RPMI8226 (cell line): ENCODE measurements around the gene UTP4.
"Not testable (repeated sequence)": the region's sequence is repeated elsewhere in the genome, so short reads cannot be mapped to it uniquely, and the experiment has no call there.

Experiments used
- DNase-seq: peaks from one replicate; pipeline ENCODE4 v3.0.0-alpha.2; 2015

UTP4 gene

DNA sequence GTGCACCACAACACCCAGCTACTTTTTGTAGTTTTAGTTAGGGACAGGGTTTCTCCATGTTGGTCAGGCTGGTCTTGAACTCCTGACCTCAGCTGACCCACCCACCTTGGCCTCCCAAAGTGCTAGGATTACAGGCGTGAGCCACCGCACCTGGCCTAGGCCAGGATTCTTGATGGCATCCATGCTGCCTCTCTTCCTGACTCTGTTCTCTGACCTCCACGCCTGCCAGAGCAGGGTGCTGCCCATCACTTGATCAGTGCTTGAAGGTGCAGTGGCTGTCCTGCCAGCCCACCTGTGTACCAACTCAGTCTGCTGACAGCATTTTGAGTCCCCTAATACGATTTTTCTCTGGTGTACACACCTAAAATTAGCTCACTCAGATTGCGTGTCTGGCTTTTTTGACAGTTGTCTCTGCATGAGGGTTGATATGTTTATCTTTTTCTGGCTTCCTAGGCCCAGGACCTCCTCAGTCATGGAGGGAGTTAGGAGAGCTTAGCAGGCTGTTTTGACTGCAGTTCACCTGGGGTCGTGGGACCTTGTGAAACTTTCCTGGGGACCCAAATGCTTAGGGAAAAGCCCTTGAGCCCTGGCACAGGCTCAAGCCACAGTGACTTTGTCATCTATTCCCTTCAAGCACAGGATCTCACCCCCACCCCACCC, 21.1 kb upstream of the UTP4 start:
- no peak for DNase-seq

DNA sequence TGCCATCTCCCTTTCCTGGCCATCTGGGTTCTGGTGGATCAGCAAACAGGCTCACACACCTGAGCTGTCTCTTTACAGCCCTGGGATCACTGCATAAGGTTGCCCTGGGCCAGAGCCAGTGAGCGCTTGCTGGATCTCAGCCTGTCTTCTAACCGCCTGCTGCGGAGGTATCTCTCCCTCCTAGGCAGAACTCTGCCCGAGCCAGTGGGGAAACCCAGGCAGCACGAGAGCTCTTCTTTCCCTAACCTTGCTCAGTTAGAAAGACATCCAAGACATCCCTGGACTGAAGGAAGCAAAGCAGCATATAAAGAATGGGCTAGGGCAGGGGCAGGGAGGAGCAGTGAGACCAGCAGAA, 20.6 kb upstream of the UTP4 start:
- no peak for DNase-seq

DNA sequence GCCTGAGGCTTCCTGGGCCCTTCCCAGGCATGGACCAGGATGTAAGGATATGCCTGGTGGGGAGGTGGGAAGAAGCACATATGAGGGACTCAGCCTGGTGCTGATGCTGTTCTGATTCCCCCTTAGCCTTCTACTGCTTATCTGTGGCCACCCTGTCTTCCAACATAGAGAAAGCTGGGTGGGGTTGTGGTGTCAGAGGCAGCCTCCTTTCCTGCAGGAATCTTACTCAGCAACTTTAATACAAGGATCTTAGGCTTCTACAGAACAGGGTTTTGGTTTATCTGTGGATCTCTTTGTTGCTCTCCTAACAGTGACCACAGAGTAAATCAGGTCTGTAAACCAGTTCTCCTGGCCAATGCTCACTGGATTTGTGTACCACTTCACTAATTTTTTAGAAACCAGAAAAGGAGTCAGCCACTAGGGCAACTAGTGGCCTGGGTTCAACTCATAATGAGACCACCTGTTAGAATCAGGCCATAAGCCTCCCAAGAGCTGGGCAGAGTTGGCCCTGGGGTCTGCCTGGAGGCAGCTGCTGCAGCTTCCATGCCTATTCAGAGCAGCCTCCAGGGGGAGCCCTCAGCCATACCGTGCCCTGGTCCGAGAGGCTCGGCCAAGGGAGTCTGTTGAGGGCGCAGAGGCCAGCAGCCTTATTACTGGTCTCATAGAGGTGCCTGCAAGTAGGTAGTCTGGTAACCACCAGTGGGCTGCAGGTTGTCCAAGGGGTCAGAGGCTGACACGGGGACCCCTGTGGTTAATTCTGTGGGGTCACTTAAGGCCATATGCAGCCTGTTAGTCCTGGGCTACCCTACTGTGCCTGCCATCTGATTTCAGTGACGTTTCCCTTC, 19.9 kb upstream of the UTP4 start:
- DNase-seq, result peak; percentile 76

DNA sequence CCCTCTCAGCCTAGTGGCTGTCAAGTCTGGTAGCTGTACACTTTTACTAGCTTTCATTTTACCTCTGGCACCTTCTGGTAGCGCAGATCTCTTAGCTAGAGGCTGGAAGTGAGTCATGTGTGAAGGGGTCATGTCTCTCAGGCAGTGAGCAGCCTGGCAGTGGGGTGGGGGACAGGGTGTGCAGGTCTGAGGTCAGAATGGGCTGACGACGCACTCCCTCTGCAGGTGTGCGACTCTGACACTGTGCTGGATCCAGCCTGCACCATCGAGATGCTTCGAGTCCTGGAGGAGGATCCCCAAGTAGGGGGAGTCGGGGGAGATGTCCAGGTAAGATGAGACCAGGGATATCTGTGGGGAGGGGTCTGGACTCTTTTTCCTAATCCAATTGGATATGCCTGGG, 19.2 kb upstream of the UTP4 start:
- no peak for DNase-seq

DNA sequence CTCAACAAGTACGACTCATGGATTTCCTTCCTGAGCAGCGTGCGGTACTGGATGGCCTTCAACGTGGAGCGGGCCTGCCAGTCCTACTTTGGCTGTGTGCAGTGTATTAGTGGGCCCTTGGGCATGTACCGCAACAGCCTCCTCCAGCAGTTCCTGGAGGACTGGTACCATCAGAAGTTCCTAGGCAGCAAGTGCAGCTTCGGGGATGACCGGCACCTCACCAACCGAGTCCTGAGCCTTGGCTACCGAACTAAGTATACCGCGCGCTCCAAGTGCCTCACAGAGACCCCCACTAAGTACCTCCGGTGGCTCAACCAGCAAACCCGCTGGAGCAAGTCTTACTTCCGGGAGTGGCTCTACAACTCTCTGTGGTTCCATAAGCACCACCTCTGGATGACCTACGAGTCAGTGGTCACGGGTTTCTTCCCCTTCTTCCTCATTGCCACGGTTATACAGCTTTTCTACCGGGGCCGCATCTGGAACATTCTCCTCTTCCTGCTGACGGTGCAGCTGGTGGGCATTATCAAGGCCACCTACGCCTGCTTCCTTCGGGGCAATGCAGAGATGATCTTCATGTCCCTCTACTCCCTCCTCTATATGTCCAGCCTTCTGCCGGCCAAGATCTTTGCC, 18.0 kb upstream of the UTP4 start:
- no peak for DNase-seq

DNA sequence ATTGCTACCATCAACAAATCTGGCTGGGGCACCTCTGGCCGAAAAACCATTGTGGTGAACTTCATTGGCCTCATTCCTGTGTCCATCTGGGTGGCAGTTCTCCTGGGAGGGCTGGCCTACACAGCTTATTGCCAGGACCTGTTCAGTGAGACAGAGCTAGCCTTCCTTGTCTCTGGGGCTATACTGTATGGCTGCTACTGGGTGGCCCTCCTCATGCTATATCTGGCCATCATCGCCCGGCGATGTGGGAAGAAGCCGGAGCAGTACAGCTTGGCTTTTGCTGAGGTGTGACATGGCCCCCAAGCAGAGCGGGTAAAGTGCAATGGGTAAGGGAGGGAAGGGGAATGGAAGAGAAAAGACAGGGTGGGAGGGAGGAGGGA, 17.5 kb upstream of the UTP4 start:
- DNase-seq, result no peak

DNA sequence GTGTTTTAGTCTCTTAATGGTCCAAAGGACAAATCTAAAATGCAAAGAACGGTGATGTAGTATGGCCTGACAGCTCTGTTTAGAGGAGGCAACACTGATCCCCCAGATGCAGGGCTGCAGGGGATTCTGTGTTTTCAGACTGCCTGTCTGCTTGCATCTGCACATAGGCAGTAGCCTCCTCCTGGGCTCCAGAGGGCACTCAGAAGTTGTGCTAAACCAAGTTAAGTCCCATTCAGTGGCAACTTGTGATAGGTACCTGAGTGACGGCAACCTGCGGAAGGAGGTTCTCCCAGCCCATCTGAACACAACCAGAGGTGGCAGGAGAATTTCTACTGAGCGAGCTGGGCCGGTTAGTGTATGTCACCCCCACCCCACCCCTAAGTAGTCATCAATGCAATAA, 17.1 kb upstream of the UTP4 start:
- DNase-seq, result no peak

DNA sequence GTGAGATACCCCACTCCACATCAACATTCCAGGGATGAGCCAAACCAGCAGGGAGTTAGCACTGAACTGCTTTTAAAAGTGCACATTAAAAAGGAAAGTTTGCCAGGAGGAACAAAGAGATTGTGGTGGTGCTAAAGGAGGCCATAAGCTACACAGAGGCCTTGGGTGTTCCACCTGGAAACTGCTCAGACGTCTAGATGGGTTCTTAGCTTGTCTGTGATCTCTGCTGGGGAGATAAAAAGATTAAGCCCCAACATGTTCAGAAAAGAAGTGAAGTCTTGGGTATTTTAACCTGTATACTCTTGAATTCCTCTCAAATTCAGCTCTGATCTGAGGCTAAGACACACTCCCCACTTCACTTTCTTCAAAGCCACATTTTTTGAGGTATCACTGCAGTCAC, 16.6 kb upstream of the UTP4 start:
- no peak for DNase-seq

DNA sequence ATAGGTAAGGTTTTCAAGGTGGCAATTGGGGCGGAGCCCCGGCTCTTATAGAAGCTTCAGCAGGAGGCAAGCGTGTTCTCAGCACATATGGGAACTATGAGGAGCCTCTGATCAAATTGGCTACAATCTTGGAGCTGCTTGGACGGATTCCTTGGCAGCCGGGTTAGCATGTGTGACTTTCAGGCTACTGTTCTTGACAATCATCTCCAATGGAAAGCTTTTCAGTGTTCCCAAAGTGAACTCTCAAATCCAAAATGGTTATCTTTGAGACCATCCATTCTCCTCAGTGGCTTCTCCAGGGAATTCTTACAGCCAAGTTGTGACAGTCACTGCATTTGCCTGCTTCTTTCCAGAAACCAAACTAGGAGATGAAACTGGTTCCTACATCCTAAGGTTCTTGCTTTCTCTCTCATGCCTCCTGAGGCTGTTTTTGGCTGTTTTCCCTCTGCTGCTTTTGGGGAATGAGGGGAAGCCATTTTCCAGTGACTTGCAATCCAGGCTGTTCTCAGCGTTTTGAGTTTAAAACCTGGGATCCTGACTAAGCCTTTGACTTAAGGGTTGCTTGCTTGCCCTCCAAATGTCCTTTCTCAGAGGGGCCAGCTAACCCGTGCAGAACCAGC, 16.1 kb upstream of the UTP4 start:
- no peak for DNase-seq

DNA sequence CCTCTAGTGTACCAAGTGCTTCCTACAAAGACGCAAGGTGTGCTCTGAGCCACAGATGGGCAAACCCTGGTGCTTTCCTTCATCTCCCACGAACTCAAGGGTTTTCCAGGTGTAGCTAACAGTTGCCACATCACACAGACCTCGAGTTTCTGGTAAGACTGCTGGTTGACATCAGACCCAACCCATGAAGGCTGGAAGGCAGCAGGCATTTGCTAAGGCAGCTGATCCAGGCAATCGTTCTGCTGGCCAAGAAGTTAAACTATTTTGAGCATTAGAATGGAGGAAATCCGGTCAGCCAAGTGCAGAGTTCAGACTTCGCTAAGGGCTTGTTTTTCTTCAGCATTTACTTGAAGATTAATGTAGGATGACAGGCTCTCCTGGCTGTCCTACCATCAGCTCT, 15.5 kb upstream of the UTP4 start:
- DNase-seq, result no peak

DNA sequence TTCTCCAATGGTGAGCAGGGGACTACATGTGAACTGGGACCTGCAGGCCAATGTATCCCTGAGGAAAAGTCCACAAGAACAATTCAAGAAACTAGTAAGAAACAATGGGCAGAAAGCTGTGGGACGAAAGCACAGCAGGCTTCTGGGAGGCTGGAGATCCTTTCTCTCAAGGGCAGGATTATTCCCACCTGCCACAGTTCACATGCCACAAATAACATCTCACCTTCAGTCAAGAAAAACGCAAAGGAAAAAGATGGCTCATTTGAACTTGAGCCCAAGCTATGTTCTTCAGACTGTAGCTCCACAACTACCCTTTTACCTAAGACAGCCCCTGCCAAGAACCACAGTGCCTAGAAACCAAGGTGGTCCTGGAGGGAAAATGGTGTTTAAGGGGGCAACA, 14.0 kb upstream of the UTP4 start:
- DNase-seq, result no peak

DNA sequence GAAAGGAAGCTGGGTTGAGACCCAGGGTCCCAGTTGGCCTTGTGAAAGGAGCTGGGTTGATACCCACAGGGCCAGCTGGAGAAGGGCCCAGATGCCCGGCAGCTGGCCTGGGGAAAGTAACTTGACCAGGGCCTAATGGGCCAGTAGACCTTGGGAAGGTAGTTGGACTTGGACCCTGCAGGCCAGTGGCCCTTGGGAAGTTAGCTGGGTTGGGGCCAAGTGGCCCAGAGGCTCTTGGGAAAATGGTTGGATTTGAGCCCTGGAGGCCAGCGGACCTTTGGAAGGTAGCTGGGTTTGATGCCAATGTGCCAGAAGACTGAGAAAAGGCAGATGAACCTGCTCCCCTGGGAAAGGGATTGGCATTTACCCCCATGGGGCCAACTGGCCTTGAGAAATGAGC, 13.5 kb upstream of the UTP4 start:
- DNase-seq, result no peak

DNA sequence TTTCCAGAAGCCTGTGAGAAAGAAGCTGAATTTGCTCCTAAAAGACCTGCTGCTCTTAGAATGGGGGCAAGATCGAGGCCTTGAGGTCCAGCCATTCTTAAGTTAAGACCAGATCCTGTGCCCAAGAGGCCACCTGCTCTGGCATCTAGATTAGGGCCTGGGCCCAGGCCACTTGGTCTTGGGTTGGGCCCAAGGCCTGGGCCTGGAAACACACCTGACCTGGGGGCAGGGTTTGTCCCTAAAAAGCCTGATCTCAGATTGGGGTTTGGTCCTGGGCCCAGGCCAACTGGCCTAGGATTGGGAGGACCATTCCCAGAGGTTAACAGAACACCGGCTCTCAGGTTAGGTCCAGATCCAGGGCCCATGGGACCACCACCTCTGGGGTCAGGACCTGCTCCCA, 12.9 kb upstream of the UTP4 start:
- no peak for DNase-seq

DNA sequence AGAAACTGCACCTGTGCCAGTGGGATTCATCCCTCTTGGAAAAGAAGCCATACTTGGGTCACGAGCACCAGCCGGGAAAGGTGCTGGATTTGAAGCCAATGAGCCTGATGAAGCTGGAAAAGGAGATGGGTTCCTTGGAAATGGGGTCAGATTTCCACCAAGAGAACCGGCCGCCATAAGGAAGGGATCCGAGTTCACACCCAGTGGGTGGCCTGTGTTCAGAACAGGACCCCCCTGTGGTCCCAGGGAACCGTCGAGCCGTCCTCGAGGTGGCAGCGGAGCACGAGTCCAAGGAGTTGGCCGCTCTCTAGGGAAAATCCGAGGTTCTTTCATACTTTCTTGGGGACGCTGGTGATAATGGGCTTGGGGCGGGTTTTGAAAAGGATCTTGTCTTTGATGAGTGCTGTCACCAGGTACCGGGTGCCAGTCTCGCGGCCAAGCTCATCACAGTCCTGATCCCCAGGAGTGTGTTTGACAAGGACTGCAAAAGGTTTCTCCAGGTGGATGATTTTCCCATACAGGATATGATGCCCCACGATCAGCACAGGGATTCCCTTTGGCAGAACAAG, 12.3 kb upstream of the UTP4 start:
- no peak for DNase-seq

DNA sequence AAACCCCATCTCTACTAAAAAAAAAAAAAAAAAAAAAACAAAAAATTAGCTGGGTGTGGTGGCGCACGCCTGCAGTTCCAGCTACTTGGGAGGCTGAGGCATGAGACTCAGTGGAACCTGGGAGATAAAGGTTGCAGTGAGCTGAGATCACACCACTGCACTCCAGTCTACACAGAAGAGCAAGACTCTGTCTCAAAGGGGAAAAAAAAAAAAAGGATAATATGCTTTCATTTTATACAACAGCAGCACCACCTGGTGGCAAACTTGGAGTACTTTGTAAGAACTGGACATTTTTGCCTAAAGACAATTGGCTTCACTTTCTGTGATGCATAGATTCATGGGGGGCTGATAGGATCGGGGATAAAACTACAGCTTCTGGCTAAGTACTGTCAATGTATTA, 8.5 kb upstream of the UTP4 start:
- peak; percentile 81 for DNase-seq

DNA sequence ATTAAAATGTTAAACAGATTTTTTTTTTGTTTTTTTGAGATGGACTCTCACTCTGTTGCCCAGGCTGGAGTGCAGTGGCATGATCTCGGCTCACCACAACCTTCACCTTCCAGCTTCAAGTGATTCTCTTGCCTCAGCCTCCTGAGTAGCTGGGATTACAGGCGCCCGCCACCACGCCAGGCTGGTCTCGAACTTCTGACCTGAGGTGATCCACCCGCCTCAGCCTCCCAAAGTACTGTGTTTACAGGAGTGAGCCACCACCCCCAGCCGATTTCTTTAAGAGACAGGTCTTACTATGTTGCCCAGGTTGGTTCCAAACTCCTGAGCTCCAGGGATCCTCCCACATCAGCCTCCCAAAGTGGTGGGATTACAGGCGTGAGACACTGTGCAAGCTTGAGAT, 8.0 kb upstream of the UTP4 start:
- DNase-seq, result not testable (repeated sequence)

DNA sequence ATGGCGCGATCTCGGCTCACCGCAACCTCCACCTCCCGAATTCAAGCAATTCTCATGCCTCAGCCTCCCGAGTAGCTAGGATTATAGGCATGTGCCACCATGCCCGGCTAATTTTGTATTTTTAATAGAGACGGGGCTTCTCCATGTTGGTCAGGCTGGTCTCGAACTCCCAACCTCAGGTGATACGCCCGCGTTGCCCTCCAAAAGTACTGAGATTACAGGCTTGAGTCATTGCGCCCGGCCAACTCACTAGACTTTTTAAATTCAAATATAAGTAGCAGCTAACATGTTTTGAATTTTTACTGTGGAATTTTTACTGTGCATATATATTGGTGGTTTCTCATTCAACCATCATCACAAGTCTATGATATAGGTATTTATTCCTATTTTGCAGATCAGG, 7.5 kb upstream of the UTP4 start:
- DNase-seq, result not testable (repeated sequence)

DNA sequence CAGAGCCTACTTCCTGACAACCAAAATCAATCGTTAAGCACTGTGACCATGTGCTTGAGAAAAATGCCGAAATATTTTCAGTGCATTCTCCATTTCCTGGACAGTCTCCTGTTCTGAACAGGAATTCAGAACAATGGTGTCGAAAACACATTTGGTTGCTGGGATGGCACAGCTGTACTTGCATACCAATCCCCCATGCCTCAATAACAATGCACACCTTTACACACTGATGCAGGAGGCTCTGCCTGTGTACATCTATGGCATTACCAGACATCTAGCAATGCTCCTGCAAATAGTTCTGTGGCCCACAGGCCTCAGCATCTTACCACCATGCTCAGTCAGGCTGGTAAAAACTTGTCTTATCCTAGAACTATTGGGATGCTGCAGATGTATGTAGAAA, 6.2 kb upstream of the UTP4 start:
- DNase-seq, result no peak

DNA sequence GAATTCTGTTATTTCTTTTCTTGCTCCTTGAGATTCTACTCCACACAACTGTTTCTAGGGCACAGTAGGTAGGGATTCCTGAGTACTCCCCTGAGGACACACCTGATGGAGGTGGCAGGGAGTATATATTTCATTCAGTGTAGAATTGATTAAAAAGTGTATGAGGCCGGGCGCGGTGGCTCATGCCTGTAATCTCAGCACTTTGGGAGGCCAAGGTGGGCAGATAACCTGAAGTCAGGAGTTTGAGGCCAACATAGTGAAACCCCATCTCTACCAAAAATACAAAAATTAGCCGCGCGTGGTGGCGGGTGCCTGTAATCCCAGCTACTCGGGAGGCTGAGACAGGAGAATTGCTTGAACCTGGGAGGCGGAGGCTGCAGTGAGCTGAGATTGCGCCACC, 5.6 kb upstream of the UTP4 start:
- DNase-seq, result not testable (repeated sequence)

DNA sequence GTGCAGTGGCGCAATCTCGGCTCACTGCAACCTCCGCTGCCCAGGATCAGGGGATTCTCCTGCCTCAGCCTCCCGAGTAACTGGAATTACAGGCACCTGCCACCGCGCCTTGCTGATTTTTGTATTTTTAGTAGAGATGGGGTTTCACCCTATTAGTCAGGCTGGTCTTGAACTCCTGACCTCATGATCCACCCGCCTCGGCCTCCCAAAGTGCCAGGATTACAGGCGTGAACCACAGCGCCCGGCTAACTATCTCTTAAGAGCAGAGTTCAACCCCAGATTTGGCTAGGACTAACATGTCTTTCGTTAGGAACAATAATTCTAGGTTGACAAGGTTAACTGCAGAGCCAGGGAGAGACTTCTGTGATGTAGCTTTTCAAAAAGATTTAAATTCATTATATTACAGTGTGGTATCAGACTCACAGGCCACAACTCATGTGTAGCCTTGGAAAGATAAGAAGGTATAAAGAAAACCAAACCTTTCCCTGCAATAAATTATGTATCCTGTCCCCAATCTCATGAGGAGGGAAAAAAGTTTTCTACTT, 4.4 kb upstream of the UTP4 start:
- DNase-seq, result no peak

DNA sequence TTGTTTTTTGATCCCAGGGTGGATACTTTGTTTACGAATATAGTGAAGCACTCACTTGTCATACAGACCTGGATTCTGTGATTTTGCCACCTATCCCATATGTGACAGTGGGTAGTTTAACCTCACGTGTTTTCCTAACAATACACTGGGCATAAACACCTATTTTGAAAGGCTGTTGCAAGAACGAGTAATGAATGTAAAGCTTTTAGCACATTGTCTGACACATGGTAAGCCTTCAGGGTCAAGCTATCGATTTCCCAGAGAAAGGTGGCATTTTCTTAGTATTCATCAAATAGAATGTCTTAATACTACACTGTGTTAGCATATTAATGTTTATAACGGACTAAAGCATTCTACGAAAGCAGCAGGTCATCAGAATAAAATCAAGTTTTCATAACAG, 2.0 kb upstream of the UTP4 start:
- DNase-seq, result no peak

DNA sequence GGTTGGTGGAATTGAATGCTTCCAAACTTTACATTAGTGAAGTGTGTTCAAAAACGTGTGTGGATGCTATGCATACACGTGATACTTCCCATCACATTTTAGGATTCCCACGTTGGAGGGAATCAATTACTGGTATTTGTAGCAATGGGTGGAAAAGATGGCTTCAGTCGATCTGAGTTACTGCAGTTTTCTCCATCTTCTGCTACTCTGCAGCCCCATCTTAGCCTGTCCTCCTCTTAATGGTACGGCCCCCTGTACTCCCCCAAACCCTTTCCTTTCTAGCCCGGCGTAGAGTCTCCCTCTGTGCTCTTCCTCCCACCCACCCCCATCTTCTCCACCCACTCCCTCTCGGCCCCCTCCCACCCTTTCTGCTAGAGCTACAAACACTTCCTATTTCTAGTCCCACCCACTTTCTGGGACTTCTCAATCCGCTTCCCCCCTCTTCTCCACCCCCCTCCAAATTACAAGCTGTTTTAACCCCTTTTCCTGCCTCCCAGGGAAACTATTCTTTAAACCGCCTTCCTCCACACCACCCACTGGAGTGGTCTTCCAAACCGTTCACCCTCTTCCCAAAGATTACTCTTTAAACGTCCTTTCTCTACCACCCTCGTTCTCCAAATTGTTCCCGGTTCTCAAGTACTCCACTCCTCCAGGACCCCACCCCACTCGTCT, 1.1 kb upstream of the UTP4 start:
- DNase-seq, result peak; percentile 22
